Body of pancreas (tissue), 4 donors: ENCODE results near the gene DESI1. TPM values are rescaled to one million over a fixed set of nuclear protein-coding genes. Genes with fewer than 3 reads are reported as not detected.

Experiments
- ATAC-seq: fragments of 150-250 bp; one replicate; pipeline ENCODE4 v1.9.1; 2016
- DNase-seq, 4 donors: peaks; one replicate each; pipeline ENCODE4 v3.0.0-alpha.2; 2019
- H3K27ac ChIP-seq, 4 donors: fragments of 200-600 bp; sonication (generic); 1 replicate in 3 of 4; 2 replicates in 1 of 4; pipeline versions ENCODE4 v1.5.1 to v1.6.1; 2016 to 2019; ENCODE audit warnings: mild to moderate bottlenecking in 1 of 4, mixed read lengths in 1 of 4, moderate library complexity in 1 of 4
- H3K27me3 ChIP-seq, 2 donors: fragments of 200-600 bp; sonication (generic); one replicate each; pipeline ENCODE4 v1.6.0; 2016; ENCODE audit warnings: mild to moderate bottlenecking in 1 of 2
- H3K36me3 ChIP-seq, 2 donors: fragments of 200-600 bp; sonication (generic); replicated peaks in 1 of 2; 2 replicates each; pipeline ENCODE4 v1.5.1; 2016; ENCODE audit warnings: low read depth in 2 of 2; ENCODE audit not compliant: insufficient read depth in 1 of 2
- H3K4me1 ChIP-seq: fragments of 200-600 bp; sonication (generic); one replicate; pipeline ENCODE4 v1.6.0; 2016
- H3K4me3 ChIP-seq, 2 donors: fragments of 200-600 bp; sonication (generic); 1 replicate in 1 of 2; 2 replicates in 1 of 2; pipeline ENCODE4 v1.5.1; 2016 to 2019
- H3K9me3 ChIP-seq, 3 donors: fragments of 200-600 bp; sonication (generic); 1 replicate in 2 of 3; 2 replicates in 1 of 3; pipeline ENCODE4 v1.5.1; 2016
- POLR2A ChIP-seq, 3 donors: fragments of 450-650 bp; IDR thresholded peaks; one replicate each; pipeline ENCODE4 v1.6.1; 2016; ENCODE audit warnings: antibody characterized with exemption in 3 of 3, mild to moderate bottlenecking in 2 of 3
- WGBS, 2 donors: methylation state at CpG; one replicate each; pipeline ENCODE4 v1.1.5; 2017; 5-methylcytosine and 5-hydroxymethylcytosine counted together
- intact Hi-C: fragments of 100-400 bp; cut with DNase I; formaldehyde crosslinking; loops from one replicate; pipeline ENCODE4 v1.15.1; 2023
- total RNA-seq, 2 donors: library from RNA; depleted of rRNA; stranded (reverse); fragments of >200 nt; gene quantifications; one replicate each; pipeline ENCODE4 v1.1.0, GENCODE V29; 2016
- TF ChIP-seq, protein P1 (sequence below), 7 experiments: fragments of 450-650 bp in 4 of 7; fragments of 200-600 bp in 3 of 7; sonication (generic) in 3 of 7; IDR thresholded peaks; one replicate each; pipeline ENCODE4 v1.5.1; 2016 to 2019; ENCODE audit warnings: antibody characterized with exemption in 7 of 7

Gene DESI1
- total RNA-seq, 2 donors from 2014 or later, result 11.2 to 17.1 TPM

DNA sequence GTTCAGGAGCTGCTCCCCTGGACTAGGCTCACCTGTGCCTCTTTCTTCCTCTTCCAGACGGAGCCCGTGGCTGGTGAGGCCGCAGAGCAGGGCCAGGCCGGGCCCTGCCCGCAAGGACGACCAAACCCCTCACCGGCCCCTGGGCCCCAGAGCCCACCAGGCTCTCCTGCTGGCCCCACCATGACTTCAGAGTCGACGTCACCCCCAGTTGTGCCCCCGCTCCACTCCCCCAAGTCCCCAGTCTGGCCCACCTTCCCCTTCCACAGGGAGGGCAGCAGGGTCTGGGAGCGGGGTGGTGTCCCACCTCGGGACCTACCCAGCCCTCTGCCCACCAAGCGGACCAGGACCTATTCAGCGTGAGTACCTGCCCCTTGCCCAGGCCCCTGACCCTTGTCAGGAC is 49.1 kb downstream of the DESI1 start:
- Histone ChIP-seq H3K36me3 (no peaks in the 10 kb centered on the region), H3K4me1 (peaks cover 13% of the 10 kb centered on the region), H3K9me3 (no peaks in the 10 kb centered on the region), H3K4me3 (no peak overlapping the region), H3K27me3 (no peaks in the 10 kb centered on the region), H3K27ac (no peak overlapping the region)
- WGBS, 2 donors, result 95 to 97% methylated on average over 7 to 14 of the region's 14 CpGs
- ATAC-seq (no peak), DNase-seq (no peak)
- intact Hi-C loops, result no loop called here
- TF ChIP-seq, protein P1, sequence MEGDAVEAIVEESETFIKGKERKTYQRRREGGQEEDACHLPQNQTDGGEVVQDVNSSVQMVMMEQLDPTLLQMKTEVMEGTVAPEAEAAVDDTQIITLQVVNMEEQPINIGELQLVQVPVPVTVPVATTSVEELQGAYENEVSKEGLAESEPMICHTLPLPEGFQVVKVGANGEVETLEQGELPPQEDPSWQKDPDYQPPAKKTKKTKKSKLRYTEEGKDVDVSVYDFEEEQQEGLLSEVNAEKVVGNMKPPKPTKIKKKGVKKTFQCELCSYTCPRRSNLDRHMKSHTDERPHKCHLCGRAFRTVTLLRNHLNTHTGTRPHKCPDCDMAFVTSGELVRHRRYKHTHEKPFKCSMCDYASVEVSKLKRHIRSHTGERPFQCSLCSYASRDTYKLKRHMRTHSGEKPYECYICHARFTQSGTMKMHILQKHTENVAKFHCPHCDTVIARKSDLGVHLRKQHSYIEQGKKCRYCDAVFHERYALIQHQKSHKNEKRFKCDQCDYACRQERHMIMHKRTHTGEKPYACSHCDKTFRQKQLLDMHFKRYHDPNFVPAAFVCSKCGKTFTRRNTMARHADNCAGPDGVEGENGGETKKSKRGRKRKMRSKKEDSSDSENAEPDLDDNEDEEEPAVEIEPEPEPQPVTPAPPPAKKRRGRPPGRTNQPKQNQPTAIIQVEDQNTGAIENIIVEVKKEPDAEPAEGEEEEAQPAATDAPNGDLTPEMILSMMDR (IDR thresholded peaks at IDR 0.05), result no peak
- TF ChIP-seq POLR2A (IDR thresholded peaks at IDR 0.05), result no peak

DNA sequence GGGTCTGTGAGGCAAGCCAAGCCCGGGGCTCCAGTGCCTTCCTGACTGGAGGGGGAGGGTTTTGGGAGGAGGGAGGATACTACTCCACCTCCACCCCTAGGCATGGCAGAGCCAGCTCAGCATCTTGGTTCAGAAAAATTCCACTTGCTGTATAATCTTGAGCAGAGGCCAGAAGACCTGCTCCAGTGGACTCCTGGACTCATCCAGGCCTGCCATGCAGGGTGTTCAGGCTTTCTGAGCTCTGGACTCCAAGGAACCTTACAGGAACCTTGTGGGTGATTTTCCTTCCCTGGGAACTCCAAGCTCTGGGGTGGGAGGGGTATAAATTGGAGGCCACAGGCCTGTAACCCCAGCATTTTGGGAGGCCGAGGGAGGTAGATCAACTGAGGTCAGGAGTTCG is 50.6 kb downstream of the DESI1 start:
- H3K36me3 ChIP-seq, result no peaks in the 10 kb centered on the region
- intact Hi-C loops, result no loop called here
- H3K4me3 ChIP-seq, result no peak overlapping the region
- no peak for DNase-seq
- H3K9me3 ChIP-seq, result no peaks in the 10 kb centered on the region
- TF ChIP-seq, protein P1 (IDR thresholded peaks at IDR 0.05), result no peak
- no peak for TF ChIP-seq POLR2A (IDR thresholded peaks at IDR 0.05)
- peaks cover 21% of the 10 kb centered on the region for H3K4me1 ChIP-seq
- no peak for ATAC-seq
- H3K27me3 ChIP-seq, result no peaks in the 10 kb centered on the region
- H3K27ac ChIP-seq, result no peak overlapping the region
- 94 to 100% methylated on average over 2 to 3 of the region's 3 CpGs for WGBS, 2 donors

- DNase-seq (peak; percentile 50 to 65 (median 57)), ATAC-seq (peak; percentile 62)
- 56 to 60% methylated on average over 7 of the region's 7 CpGs for WGBS, 2 donors
- Histone ChIP-seq H3K36me3 (no peaks in the 10 kb centered on the region), H3K4me1 (peaks cover 35% of the 10 kb centered on the region), H3K27me3 (no peaks in the 10 kb centered on the region), H3K27ac (no peak overlapping the region), H3K4me3 (no peak overlapping the region), H3K9me3 (no peaks in the 10 kb centered on the region)
- TF ChIP-seq, protein P1 (IDR thresholded peaks at IDR 0.05), result no peak
- no peak for TF ChIP-seq POLR2A (IDR thresholded peaks at IDR 0.05)
- intact Hi-C loops, result no loop called here
Measured at GRCh38 chr22:41568811-41569210, 52.0 kb downstream of the DESI1 start.

GRCh38 chr22:41567512-41567768 is 53.4 kb downstream of the DESI1 start:
- H3K4me1 ChIP-seq, result peaks cover 48% of the 10 kb centered on the region
- no peak overlapping the region for H3K4me3 ChIP-seq
- H3K27ac ChIP-seq, result no peak overlapping the region
- TF ChIP-seq, protein P1 (IDR thresholded peaks at IDR 0.05), result no peak
- no peak for TF ChIP-seq POLR2A (IDR thresholded peaks at IDR 0.05)
- no peaks in the 10 kb centered on the region for H3K9me3 ChIP-seq
- DNase-seq (no peak), ATAC-seq (no peak)
- intact Hi-C loops, result no loop called here
- H3K36me3 ChIP-seq, result no peaks in the 10 kb centered on the region
- no peaks in the 10 kb centered on the region for H3K27me3 ChIP-seq
- WGBS, 2 donors, result 80 to 84% methylated on average over 3 of the region's 3 CpGs

DNA sequence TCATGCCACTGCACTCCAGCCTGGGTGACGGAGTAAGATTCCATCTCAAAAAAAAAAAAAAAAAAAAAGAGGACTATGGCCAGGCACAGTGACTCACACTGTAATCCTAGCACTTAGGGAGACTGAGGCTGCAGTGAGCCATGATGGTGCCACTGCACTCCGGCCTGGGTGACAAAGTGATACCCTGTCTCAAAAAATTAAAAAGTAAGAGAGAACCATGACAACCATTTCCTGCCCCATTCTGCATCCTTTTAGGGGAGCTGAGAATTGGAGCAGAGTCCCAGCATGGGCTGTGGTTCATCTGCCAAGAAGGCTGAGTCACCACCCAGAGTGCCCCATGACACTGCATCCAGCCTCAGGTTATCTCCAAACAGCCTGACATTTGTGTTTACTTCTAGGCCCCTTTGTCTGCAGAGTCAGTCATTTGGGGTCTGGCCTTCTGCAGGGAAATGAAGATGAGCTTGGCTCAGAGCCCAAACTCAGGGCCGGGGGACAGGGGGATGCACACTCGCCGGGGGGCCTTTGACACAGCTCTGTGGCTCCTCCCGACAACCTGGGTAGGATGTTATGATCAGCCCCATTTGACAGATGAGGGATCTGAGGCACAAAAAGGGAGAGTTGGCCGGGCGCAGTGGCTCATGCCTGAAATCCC is 55.3 kb downstream of the DESI1 start:
- Histone ChIP-seq H3K27ac (no peak overlapping the region), H3K27me3 (no peaks in the 10 kb centered on the region), H3K9me3 (no peaks in the 10 kb centered on the region), H3K4me1 (peaks cover 59% of the 10 kb centered on the region), H3K4me3 (no peak overlapping the region), H3K36me3 (no peaks in the 10 kb centered on the region)
- WGBS, 2 donors, result 81% methylated on average over 8 of the region's 8 CpGs
- ATAC-seq (no peak), DNase-seq (peak in 2 of 4 donors; percentile 35 to 51)
- TF ChIP-seq, protein P1 (IDR thresholded peaks at IDR 0.05), result no peak
- no peak for TF ChIP-seq POLR2A (IDR thresholded peaks at IDR 0.05)
- intact Hi-C loops, result no loop called here
